Measurements from ENCODE around the gene ZBTB7C. TPM values are rescaled to one million over a fixed set of nuclear protein-coding genes. Genes with fewer than 3 reads are reported as not detected.
A peak's percentile ranks its signal among the peaks of the same experiment; 100 is the strongest.

ZBTB7C gene
- total RNA-seq, 1 donor from 2014 or later: 7.4 TPM

- Mint-ChIP-seq H3K4me1 (peaks cover 26% of the 10 kb centered on the region), H3K9me3 (no peaks in the 10 kb centered on the region), H3K27ac (peak overlapping the region; percentile 15), H3K4me3 (no peak overlapping the region), H3K27me3 (ENCODE audit: low read depth) (peaks cover 62% of the 10 kb centered on the region), H3K36me3 (no peaks in the 10 kb centered on the region)
- TF ChIP-seq CTCF (IDR thresholded peaks at IDR 0.05; ENCODE audit: unreplicated experiment): no peak
- peak in 1 of 2 experiments; percentile 61 for DNase-seq (ENCODE audit: low spot score in 2 of 2, unreplicated experiment in 2 of 2)
These were observed 179.6 kb downstream of the ZBTB7C start for GRCh38 chr18:48229552-48229981.

- Mint-ChIP-seq H3K9me3 (no peaks in the 10 kb centered on the region), H3K4me1 (peaks cover 26% of the 10 kb centered on the region), H3K27ac (no peak overlapping the region), H3K4me3 (no peak overlapping the region), H3K36me3 (no peaks in the 10 kb centered on the region), H3K27me3 (ENCODE audit: low read depth) (peaks cover 56% of the 10 kb centered on the region)
- no peak for DNase-seq (ENCODE audit: low spot score in 2 of 2, unreplicated experiment in 2 of 2)
- no peak for TF ChIP-seq CTCF (IDR thresholded peaks at IDR 0.05; ENCODE audit: unreplicated experiment)
These were observed 180.3 kb downstream of the ZBTB7C start for GRCh38 chr18:48228841-48229240.

- no peak overlapping the region for H3K27ac Mint-ChIP-seq
- H3K27me3 Mint-ChIP-seq (ENCODE audit: low read depth): peaks cover 51% of the 10 kb centered on the region
- H3K4me3 Mint-ChIP-seq: no peak overlapping the region
- no peaks in the 10 kb centered on the region for H3K36me3 Mint-ChIP-seq
- no peaks in the 10 kb centered on the region for H3K9me3 Mint-ChIP-seq
- H3K4me1 Mint-ChIP-seq: peaks cover 26% of the 10 kb centered on the region
- TF ChIP-seq CTCF (IDR thresholded peaks at IDR 0.05; ENCODE audit: unreplicated experiment): no peak
- DNase-seq (ENCODE audit: low spot score in 2 of 2, unreplicated experiment in 2 of 2): no peak
These were observed 180.9 kb downstream of the ZBTB7C start for GRCh38 chr18:48228301-48228715.

GRCh38 chr18:48227206-48227605 is 182.0 kb downstream of the ZBTB7C start:
- no peak for TF ChIP-seq CTCF (IDR thresholded peaks at IDR 0.05; ENCODE audit: unreplicated experiment)
- peaks cover 42% of the 10 kb centered on the region for H3K27me3 Mint-ChIP-seq (ENCODE audit: low read depth)
- H3K27ac Mint-ChIP-seq: no peak overlapping the region
- H3K9me3 Mint-ChIP-seq: no peaks in the 10 kb centered on the region
- no peaks in the 10 kb centered on the region for H3K36me3 Mint-ChIP-seq
- peaks cover 26% of the 10 kb centered on the region for H3K4me1 Mint-ChIP-seq
- DNase-seq (ENCODE audit: low spot score in 2 of 2, unreplicated experiment in 2 of 2): no peak
- no peak overlapping the region for H3K4me3 Mint-ChIP-seq

- no peaks in the 10 kb centered on the region for H3K36me3 Mint-ChIP-seq
- no peak for TF ChIP-seq CTCF (IDR thresholded peaks at IDR 0.05; ENCODE audit: unreplicated experiment)
- H3K4me1 Mint-ChIP-seq: peaks cover 26% of the 10 kb centered on the region
- H3K27ac Mint-ChIP-seq: no peak overlapping the region
- no peak overlapping the region for H3K4me3 Mint-ChIP-seq
- H3K9me3 Mint-ChIP-seq: no peaks in the 10 kb centered on the region
- peaks cover 37% of the 10 kb centered on the region for H3K27me3 Mint-ChIP-seq (ENCODE audit: low read depth)
- DNase-seq (ENCODE audit: low spot score in 2 of 2, unreplicated experiment in 2 of 2): no peak
These were observed 182.8 kb downstream of the ZBTB7C start for GRCh38 chr18:48226401-48226800.

- H3K36me3 Mint-ChIP-seq: no peaks in the 10 kb centered on the region
These were observed 187.1 kb downstream of the ZBTB7C start for GRCh38 chr18:48222118-48222517.

More at GRCh38 chr18:48222118-48222517, 187.1 kb downstream of the ZBTB7C start:
- H3K9me3 Mint-ChIP-seq: no peaks in the 10 kb centered on the region
- no peak overlapping the region for H3K4me3 Mint-ChIP-seq
- DNase-seq (ENCODE audit: low spot score in 2 of 2, unreplicated experiment in 2 of 2): peak in 1 of 2 experiments; percentile 63
- no peak overlapping the region for H3K27ac Mint-ChIP-seq
- H3K27me3 Mint-ChIP-seq (ENCODE audit: low read depth): peaks cover 20% of the 10 kb centered on the region
- no peak for TF ChIP-seq CTCF (IDR thresholded peaks at IDR 0.05; ENCODE audit: unreplicated experiment)
- H3K4me1 Mint-ChIP-seq: peaks cover 5% of the 10 kb centered on the region

All from mesothelial cell of epicardium (in vitro differentiated cells).